Measurements from ENCODE around the gene NOTO.

The NOTO gene

DNA sequence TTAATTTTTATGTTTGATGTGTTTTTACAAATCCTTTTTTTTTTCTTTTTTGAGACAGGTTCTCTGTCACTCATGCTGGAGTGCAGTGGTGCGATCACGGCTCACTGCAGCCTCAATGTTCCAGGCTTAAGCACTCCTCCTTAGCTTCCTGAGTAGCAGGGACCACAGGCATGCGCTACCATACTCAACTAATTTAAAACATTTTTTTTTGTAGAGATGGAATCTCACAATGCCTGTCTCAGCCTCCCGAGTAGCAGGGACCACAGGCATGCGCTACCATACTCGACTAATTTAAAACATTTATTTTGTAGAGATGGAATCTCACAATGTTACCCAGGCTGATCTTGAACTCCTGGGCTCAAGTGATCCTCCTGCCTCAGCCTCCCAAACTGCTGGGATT, 3.2 kb downstream of the NOTO start:
- in situ Hi-C loops (cut with HindIII; ENCODE audit: low sequenced_read_pairs): no loop called here
- TF ChIP-seq, protein P1, sequence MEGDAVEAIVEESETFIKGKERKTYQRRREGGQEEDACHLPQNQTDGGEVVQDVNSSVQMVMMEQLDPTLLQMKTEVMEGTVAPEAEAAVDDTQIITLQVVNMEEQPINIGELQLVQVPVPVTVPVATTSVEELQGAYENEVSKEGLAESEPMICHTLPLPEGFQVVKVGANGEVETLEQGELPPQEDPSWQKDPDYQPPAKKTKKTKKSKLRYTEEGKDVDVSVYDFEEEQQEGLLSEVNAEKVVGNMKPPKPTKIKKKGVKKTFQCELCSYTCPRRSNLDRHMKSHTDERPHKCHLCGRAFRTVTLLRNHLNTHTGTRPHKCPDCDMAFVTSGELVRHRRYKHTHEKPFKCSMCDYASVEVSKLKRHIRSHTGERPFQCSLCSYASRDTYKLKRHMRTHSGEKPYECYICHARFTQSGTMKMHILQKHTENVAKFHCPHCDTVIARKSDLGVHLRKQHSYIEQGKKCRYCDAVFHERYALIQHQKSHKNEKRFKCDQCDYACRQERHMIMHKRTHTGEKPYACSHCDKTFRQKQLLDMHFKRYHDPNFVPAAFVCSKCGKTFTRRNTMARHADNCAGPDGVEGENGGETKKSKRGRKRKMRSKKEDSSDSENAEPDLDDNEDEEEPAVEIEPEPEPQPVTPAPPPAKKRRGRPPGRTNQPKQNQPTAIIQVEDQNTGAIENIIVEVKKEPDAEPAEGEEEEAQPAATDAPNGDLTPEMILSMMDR (IDR thresholded peaks at IDR 0.05; ENCODE audit: low read depth, low read length): no peak
- H3K4me3 ChIP-seq (ENCODE audit: low read depth, low read length): no peak overlapping the region
- DNase-seq (ENCODE audit: low read depth, low spot score): no peak

DNA sequence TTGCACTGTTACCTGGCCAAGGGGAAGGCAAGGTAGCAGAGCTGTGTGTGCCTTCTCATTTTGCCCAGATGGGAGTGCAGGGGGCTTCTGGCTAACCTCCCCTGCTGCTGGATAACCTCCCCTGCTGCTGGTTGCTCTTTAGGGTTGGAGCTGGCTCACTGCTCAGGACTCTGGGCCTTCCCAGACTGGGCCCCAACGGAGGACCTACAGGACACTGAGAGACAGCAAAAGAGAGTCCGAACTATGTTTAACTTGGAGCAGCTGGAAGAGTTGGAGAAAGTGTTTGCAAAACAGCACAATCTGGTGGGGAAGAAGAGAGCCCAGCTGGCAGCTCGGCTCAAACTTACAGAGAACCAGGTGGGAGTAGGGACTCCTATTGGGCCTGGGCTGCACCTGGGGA, 5.9 kb downstream of the NOTO start:
- DNase-seq (ENCODE audit: low read depth, low spot score): no peak
- TF ChIP-seq, protein P1 (IDR thresholded peaks at IDR 0.05; ENCODE audit: low read depth, low read length): no peak
- in situ Hi-C loops (cut with HindIII; ENCODE audit: low sequenced_read_pairs): no loop called here
- H3K4me3 ChIP-seq (ENCODE audit: low read depth, low read length): no peak overlapping the region

DNA sequence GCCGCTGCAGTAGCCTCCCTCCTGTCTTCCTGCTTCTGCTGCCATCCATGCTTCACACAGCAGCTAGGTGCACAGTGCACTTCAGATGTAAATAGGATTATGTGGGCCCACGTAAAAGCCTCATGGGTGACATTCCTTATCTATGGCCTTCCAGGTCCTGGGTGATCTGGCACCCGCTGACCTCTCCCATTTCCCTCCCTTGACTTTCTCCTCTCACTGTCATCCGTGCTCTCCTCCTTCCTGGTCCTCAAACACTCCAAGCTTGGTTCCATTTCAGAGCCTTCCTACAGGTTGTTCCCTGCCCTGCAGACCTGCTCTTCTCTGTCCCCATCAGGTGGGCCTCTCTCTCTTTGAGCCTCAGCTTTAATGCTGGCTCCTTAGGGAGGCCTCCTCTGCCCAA, 7.6 kb downstream of the NOTO start:
- in situ Hi-C loops (cut with HindIII; ENCODE audit: low sequenced_read_pairs): no loop called here
- no peak for DNase-seq (ENCODE audit: low read depth, low spot score)
- TF ChIP-seq, protein P1 (IDR thresholded peaks at IDR 0.05; ENCODE audit: low read depth, low read length): no peak
- no peak overlapping the region for H3K4me3 ChIP-seq (ENCODE audit: low read depth, low read length)

DNA sequence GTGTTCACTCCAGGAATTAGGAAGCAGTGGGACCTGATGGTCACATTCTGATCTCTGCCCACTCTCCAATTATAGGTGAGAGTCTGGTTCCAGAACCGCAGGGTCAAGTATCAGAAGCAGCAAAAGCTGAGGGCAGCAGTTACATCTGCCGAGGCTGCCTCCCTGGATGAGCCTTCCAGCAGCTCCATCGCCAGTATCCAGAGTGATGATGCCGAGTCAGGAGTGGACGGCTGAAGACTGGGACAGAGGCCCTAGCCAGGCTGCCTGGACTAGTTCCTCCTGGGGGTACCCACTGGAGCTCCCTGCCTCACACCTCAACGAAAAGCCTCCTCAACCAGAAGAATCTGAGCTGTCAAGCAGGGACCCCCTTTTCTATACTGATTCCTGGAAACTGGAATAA, 8.3 kb downstream of the NOTO start:
- no peak overlapping the region for H3K4me3 ChIP-seq (ENCODE audit: low read depth, low read length)
- in situ Hi-C loops (cut with HindIII; ENCODE audit: low sequenced_read_pairs): no loop called here
- TF ChIP-seq, protein P1 (IDR thresholded peaks at IDR 0.05; ENCODE audit: low read depth, low read length): no peak

DNA sequence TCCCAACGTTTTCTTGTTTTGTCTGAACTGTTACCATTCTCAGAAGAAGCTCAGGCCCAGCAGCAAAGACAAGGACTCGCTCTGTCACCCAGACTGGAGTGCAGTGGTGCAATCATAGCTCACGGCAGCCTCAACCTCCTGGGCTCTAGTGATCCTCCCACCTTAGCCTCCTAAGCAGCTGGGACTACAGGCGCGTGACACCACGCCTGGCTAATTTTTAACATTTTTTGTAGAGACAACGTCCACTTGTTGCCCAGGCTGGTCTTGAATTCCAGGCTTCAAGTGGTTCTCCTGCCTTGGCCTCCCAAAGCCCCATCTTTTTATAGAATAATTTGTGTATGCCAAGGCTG, 9.7 kb downstream of the NOTO start:
- in situ Hi-C loops (cut with HindIII; ENCODE audit: low sequenced_read_pairs): no loop called here

More for the DNA sequence above, 8.3 kb downstream of the NOTO start:
- DNase-seq (ENCODE audit: low read depth, low spot score): no peak

DNA sequence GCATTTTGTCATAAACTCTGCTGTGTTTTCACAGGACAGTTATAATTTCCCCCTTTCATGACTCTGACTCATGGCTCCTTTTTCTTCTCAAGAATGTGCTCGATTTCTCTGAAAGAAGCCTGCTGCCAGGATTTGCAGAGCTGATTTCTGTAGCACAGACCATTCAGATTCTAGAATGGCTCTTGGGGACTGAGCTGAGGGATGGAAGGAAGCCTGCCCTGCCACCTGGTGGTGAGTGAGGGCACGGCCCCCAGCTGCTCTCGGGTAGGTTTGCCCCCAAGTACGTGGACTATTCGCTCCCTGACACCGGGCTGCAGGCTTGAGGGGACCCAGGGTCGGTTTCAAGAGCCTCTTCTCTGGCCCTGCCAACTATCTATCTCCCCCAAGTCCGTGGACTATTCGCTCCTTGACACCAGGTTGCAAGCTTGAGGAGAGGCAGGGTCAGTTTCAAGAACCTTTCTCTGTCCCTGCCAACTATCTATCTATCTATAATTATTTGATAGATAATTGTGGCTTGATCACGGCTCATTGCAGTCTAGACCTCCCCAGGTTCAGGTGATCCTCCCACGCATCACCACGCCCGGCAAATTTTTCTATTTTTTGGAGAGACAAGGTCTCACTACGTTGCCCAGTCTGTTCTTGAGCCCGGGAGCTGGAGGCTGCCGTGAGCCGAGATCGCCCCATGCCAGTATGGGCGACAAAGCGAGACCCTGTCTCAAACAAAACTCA, 10.2 kb downstream of the NOTO start:
- H3K4me3 ChIP-seq (ENCODE audit: low read depth, low read length): no peak overlapping the region
- in situ Hi-C loops (cut with HindIII; ENCODE audit: low sequenced_read_pairs): no loop called here
- TF ChIP-seq, protein P1 (IDR thresholded peaks at IDR 0.05; ENCODE audit: low read depth, low read length): peak; percentile 97
- peak; percentile 80 for DNase-seq (ENCODE audit: low read depth, low spot score)

More for the DNA sequence above, 9.7 kb downstream of the NOTO start:
- H3K4me3 ChIP-seq (ENCODE audit: low read depth, low read length): no peak overlapping the region
- DNase-seq (ENCODE audit: low read depth, low spot score): no peak
- TF ChIP-seq, protein P1 (IDR thresholded peaks at IDR 0.05; ENCODE audit: low read depth, low read length): no peak
